GM23338 (cell line): ENCODE data around the gene VIL1. TPM values are rescaled to one million over a fixed set of nuclear protein-coding genes. Genes with fewer than 3 reads are reported as not detected.

Experiments
- ATAC-seq: fragments of 200-7000 bp; cut with Tn5 transposase; 3 replicates; pipeline ENCODE4 v1.9.1; 2020
- DNase-seq: peaks from one replicate; pipeline ENCODE4 v3.0.0-alpha.2; 2015; ENCODE audit warnings: low spot score
- H2AFZ ChIP-seq: fragments of 200-600 bp; sonication (generic); 2 replicates; pipeline ENCODE4 v1.8.0; 2016; ENCODE audit warnings: antibody characterized with exemption, mild to moderate bottlenecking, moderate library complexity
- H3F3A ChIP-seq: fragments of 200-600 bp; sonication (generic); replicated peaks from 2 replicates; pipeline ENCODE4 v1.8.0; 2017; ENCODE audit warnings: antibody characterized with exemption, mixed run types, low read depth
- H3K27ac ChIP-seq: fragments of 200-600 bp; sonication (generic); 2 replicates; pipeline ENCODE4 v1.6.1; 2016; ENCODE audit warnings: low read depth
- H3K27me3 ChIP-seq: fragments of 200-600 bp; sonication (generic); 2 replicates; pipeline ENCODE4 v1.8.0; 2016; ENCODE audit warnings: mild to moderate bottlenecking, mixed run types, moderate library complexity; ENCODE audit not compliant: insufficient read depth
- H3K36me3 ChIP-seq: fragments of 200-600 bp; sonication (generic); 2 replicates; pipeline ENCODE4 v1.8.0; 2016; ENCODE audit warnings: mild to moderate bottlenecking; ENCODE audit not compliant: insufficient read depth
- H3K4me1 ChIP-seq: fragments of 200-600 bp; sonication (generic); 2 replicates; pipeline ENCODE4 v1.8.0; 2016; ENCODE audit warnings: mild to moderate bottlenecking, moderate library complexity; ENCODE audit not compliant: insufficient read depth
- H3K4me2 ChIP-seq: fragments of 200-600 bp; sonication (generic); 2 replicates; pipeline ENCODE4 v1.7.1; 2017; ENCODE audit warnings: mixed run types
- H3K4me3 ChIP-seq: fragments of 200-600 bp; sonication (generic); 2 replicates; pipeline ENCODE4 v1.6.1; 2016; ENCODE audit warnings: mixed run types
- H3K79me2 ChIP-seq: fragments of 200-600 bp; sonication (generic); replicated peaks from 2 replicates; pipeline ENCODE4 v1.8.0; 2017; ENCODE audit warnings: mild to moderate bottlenecking; ENCODE audit not compliant: insufficient read depth
- H3K9me2 ChIP-seq: fragments of 200-600 bp; sonication (generic); 2 replicates; pipeline ENCODE4 v1.8.0; 2017; ENCODE audit not compliant: insufficient read depth
- H4K20me1 ChIP-seq: fragments of 200-600 bp; sonication (generic); replicated peaks from 2 replicates; pipeline ENCODE4 v1.8.0; 2017; ENCODE audit warnings: mild to moderate bottlenecking; ENCODE audit not compliant: insufficient read depth
- H3K27ac Mint-ChIP-seq: 2 replicates; pipeline ENCODE4 v1.8.0; 2020; ENCODE audit warnings: inconsistent platforms, mild to moderate bottlenecking, moderate library complexity, mixed read lengths
- H3K27me3 Mint-ChIP-seq: 3 replicates; pipeline ENCODE4 v1.8.0; 2022; ENCODE audit warnings: low read depth, mild to moderate bottlenecking, moderate library complexity, mixed read lengths, inconsistent platforms; ENCODE audit not compliant: insufficient read depth, poor library complexity
- H3K36me3 Mint-ChIP-seq: 3 replicates; pipeline ENCODE4 v1.8.0; 2021; ENCODE audit warnings: low read depth, mild to moderate bottlenecking, inconsistent platforms, moderate library complexity, mixed read lengths
- H3K4me1 Mint-ChIP-seq: 3 replicates; pipeline ENCODE4 v1.8.0; 2020; ENCODE audit warnings: mild to moderate bottlenecking, inconsistent platforms, mixed read lengths
- H3K4me3 Mint-ChIP-seq: 3 replicates; pipeline ENCODE4 v1.8.0; 2021; ENCODE audit warnings: moderate library complexity, mild to moderate bottlenecking, inconsistent platforms, mixed read lengths
- H3K9me3 Mint-ChIP-seq: 3 replicates; pipeline ENCODE4 v1.8.0; 2020; ENCODE audit warnings: moderate library complexity, mild to moderate bottlenecking, inconsistent platforms, mixed read lengths
- EZH2 ChIP-seq: fragments of 200-600 bp; sonication (generic); IDR thresholded peaks from one replicate; pipeline ENCODE4 v1.8.0; 2017; ENCODE audit warnings: antibody characterized with exemption, mild to moderate bottlenecking, low read depth; ENCODE audit not compliant: unreplicated experiment
- EZH2phosphoT487 ChIP-seq: fragments of 200-600 bp; sonication (generic); IDR thresholded peaks from one replicate; pipeline ENCODE4 v1.8.1; 2018; ENCODE audit warnings: antibody characterized with exemption; ENCODE audit not compliant: unreplicated experiment
- NANOG ChIP-seq: IDR thresholded peaks from 2 replicates; pipeline ENCODE4 v1.6.1; 2016; ENCODE audit warnings: antibody characterized with exemption, borderline replicate concordance
- POLR2AphosphoS5 ChIP-seq: IDR thresholded peaks from 2 replicates; pipeline ENCODE4 v1.6.1; 2016; ENCODE audit warnings: antibody characterized with exemption, low read depth
- REST ChIP-seq: IDR thresholded peaks from one replicate; pipeline ENCODE4 v1.6.1; 2018; ENCODE audit warnings: antibody characterized with exemption; ENCODE audit not compliant: unreplicated experiment
- ZNF114 ChIP-seq: fragments of 250-450 bp; sonication (Bioruptor Pico); IDR thresholded peaks from 2 replicates; pipeline ENCODE4 v1.5.0; 2020; ENCODE audit warnings: mild to moderate bottlenecking, moderate library complexity
- polyA plus RNA-seq: library from polyadenylated mRNA; unstranded; fragments of >200 nt; fragmentation: Nextera tagmentation; extraction: Ambion mirVana; gene quantifications from 2 replicates; pipeline ENCODE4 v1.2.1, GENCODE V29; 2016
- total RNA-seq: library from RNA; depleted of rRNA; stranded (reverse); fragments of >200 nt; shearing (Covaris generic); gene quantifications from 2 replicates; pipeline ENCODE4 v1.2.3, GENCODE V29; 2014
- TF ChIP-seq, protein P1 (sequence below): fragments of 250-450 bp; sonication (Bioruptor Pico); IDR thresholded peaks from 2 replicates; pipeline ENCODE4 v1.5.0; 2020; ENCODE audit warnings: mild to moderate bottlenecking, moderate library complexity
- TF ChIP-seq, protein P2 (sequence below), 2 experiments: fragments of 200-600 bp in 1 of 2; sonication (generic) in 1 of 2; conservative IDR thresholded peaks; 2 replicates each; pipeline versions ENCODE4 v1.5.1 to v1.6.1; 2016 to 2017; ENCODE audit warnings: antibody characterized with exemption in 2 of 2, low read depth in 2 of 2, mild to moderate bottlenecking in 2 of 2, moderate library complexity in 1 of 2

Gene VIL1
- total and polyA plus RNA-seq, 2 experiments from 2014 or later: 3.5 to 5.9 TPM

DNA sequence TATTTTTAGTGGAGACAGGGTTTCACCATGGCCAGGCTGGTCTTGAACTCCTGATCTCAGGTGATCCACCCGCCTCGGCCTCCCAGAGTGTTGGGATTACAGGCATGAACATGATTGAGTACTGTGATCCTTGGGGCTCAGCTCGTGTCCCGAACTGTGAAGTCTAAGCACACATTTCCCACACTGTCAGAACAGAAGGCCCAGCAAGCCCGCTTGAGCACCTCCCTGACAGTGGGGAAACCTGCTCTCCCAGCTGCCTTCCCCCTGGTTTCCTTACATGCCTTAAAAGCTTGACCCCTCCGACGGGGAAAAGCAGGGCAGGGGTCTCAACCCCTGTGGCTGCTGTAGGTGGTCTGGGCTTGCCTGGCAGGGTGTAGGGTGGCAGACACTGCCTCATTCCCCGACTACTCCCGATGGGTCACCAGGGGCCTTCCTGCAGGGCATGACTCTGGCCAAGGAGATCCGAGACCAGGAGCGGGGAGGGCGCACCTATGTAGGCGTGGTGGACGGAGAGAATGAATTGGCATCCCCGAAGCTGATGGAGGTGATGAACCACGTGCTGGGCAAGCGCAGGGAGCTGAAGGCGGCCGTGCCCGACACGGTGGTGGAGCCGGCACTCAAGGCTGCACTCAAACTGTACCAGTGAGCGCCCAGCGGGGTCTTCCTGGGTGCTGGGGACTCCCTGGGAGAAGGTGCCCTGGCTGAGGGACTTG, 10.1 kb downstream of the VIL1 start (continued):
- no peak for TF ChIP-seq REST
- TF ChIP-seq NANOG: no peak
- no peak for TF ChIP-seq EZH2phosphoT487
- no peak for TF ChIP-seq EZH2
- TF ChIP-seq ZNF114 (CRISPR knock-in tag): no peak

- H3K27ac ChIP-seq: no peak overlapping the region
- H3K4me3 Mint-ChIP-seq: no peak overlapping the region
- no peaks in the 10 kb centered on the region for H3K4me1 Mint-ChIP-seq
- H4K20me1 ChIP-seq: no peaks in the 10 kb centered on the region
- no peak overlapping the region for H2AFZ ChIP-seq
- H3F3A ChIP-seq: no peaks in the 10 kb centered on the region
- peaks cover 9% of the 10 kb centered on the region for H3K27me3 Mint-ChIP-seq
- no peaks in the 10 kb centered on the region for H3K4me1 ChIP-seq
- ATAC-seq (no peak), DNase-seq (no peak)
- no peaks in the 10 kb centered on the region for H3K36me3 Mint-ChIP-seq
- H3K27ac Mint-ChIP-seq: no peak overlapping the region
- H3K36me3 ChIP-seq: no peaks in the 10 kb centered on the region
- no peak overlapping the region for H3K4me2 ChIP-seq
- no peak overlapping the region for H3K4me3 ChIP-seq
- no peaks in the 10 kb centered on the region for H3K79me2 ChIP-seq
- H3K9me3 Mint-ChIP-seq: no peaks in the 10 kb centered on the region
- no peaks in the 10 kb centered on the region for H3K9me2 ChIP-seq
- no peaks in the 10 kb centered on the region for H3K27me3 ChIP-seq
- TF ChIP-seq, protein P1, sequence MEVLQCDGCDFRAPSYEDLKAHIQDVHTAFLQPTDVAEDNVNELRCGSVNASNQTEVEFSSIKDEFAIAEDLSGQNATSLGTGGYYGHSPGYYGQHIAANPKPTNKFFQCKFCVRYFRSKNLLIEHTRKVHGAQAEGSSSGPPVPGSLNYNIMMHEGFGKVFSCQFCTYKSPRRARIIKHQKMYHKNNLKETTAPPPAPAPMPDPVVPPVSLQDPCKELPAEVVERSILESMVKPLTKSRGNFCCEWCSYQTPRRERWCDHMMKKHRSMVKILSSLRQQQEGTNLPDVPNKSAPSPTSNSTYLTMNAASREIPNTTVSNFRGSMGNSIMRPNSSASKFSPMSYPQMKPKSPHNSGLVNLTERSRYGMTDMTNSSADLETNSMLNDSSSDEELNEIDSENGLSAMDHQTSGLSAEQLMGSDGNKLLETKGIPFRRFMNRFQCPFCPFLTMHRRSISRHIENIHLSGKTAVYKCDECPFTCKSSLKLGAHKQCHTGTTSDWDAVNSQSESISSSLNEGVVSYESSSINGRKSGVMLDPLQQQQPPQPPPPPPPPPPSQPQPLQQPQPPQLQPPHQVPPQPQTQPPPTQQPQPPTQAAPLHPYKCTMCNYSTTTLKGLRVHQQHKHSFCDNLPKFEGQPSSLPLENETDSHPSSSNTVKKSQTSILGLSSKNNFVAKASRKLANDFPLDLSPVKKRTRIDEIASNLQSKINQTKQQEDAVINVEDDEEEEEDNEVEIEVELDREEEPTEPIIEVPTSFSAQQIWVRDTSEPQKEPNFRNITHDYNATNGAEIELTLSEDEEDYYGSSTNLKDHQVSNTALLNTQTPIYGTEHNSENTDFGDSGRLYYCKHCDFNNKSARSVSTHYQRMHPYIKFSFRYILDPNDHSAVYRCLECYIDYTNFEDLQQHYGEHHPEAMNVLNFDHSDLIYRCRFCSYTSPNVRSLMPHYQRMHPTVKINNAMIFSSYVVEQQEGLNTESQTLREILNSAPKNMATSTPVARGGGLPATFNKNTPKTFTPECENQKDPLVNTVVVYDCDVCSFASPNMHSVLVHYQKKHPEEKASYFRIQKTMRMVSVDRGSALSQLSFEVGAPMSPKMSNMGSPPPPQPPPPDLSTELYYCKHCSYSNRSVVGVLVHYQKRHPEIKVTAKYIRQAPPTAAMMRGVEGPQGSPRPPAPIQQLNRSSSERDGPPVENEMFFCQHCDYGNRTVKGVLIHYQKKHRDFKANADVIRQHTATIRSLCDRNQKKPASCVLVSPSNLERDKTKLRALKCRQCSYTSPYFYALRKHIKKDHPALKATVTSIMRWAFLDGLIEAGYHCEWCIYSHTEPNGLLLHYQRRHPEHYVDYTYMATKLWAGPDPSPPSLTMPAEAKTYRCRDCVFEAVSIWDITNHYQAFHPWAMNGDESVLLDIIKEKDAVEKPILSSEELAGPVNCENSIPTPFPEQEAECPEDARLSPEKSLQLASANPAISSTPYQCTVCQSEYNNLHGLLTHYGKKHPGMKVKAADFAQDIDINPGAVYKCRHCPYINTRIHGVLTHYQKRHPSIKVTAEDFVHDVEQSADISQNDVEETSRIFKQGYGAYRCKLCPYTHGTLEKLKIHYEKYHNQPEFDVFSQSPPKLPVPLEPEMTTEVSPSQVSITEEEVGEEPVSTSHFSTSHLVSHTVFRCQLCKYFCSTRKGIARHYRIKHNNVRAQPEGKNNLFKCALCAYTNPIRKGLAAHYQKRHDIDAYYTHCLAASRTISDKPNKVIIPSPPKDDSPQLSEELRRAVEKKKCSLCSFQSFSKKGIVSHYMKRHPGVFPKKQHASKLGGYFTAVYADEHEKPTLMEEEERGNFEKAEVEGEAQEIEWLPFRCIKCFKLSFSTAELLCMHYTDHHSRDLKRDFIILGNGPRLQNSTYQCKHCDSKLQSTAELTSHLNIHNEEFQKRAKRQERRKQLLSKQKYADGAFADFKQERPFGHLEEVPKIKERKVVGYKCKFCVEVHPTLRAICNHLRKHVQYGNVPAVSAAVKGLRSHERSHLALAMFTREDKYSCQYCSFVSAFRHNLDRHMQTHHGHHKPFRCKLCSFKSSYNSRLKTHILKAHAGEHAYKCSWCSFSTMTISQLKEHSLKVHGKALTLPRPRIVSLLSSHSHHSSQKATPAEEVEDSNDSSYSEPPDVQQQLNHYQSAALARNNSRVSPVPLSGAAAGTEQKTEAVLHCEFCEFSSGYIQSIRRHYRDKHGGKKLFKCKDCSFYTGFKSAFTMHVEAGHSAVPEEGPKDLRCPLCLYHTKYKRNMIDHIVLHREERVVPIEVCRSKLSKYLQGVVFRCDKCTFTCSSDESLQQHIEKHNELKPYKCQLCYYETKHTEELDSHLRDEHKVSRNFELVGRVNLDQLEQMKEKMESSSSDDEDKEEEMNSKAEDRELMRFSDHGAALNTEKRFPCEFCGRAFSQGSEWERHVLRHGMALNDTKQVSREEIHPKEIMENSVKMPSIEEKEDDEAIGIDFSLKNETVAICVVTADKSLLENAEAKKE: no peak
- no peak for TF ChIP-seq POLR2AphosphoS5
- TF ChIP-seq, protein P2, sequence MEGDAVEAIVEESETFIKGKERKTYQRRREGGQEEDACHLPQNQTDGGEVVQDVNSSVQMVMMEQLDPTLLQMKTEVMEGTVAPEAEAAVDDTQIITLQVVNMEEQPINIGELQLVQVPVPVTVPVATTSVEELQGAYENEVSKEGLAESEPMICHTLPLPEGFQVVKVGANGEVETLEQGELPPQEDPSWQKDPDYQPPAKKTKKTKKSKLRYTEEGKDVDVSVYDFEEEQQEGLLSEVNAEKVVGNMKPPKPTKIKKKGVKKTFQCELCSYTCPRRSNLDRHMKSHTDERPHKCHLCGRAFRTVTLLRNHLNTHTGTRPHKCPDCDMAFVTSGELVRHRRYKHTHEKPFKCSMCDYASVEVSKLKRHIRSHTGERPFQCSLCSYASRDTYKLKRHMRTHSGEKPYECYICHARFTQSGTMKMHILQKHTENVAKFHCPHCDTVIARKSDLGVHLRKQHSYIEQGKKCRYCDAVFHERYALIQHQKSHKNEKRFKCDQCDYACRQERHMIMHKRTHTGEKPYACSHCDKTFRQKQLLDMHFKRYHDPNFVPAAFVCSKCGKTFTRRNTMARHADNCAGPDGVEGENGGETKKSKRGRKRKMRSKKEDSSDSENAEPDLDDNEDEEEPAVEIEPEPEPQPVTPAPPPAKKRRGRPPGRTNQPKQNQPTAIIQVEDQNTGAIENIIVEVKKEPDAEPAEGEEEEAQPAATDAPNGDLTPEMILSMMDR (conservative IDR thresholded peaks at IDR 0.05; ENCODE audit: low read depth in 2 of 2): no peak
These were observed 11.2 kb downstream of the VIL1 start for GRCh38 chr2:218429911-218430692.
